Measurements from ENCODE around the gene CACNA2D1. TPM values are rescaled to one million over a fixed set of nuclear protein-coding genes. Genes with fewer than 3 reads are reported as not detected.

CACNA2D1 gene
- total and polyA plus RNA-seq, 2 donors (not counting 1 experiment from before 2014, with no cell fraction given) = 31.7 to 64.4 TPM

- H3K27ac ChIP-seq (ENCODE audit: insufficient read depth, low read length) = no peak overlapping the region
- H3K27me3 ChIP-seq (ENCODE audit: control insufficient read depth, insufficient read depth, low read length) = no peaks in the 10 kb centered on the region
- no peak for TF ChIP-seq EZH2 (IDR thresholded peaks at IDR 0.05; ENCODE audit: low read length, missing control alignments)
- no peak for TF ChIP-seq CTCF (conservative IDR thresholded peaks at IDR 0.05 in 1 of 2, IDR thresholded peaks at IDR 0.05 in 1 of 2; ENCODE audit: low read depth in 1 of 2, low read length in 2 of 2)
- H3K4me1 ChIP-seq (ENCODE audit: control insufficient read depth, extremely low read depth, insufficient read depth, low read length) = no peaks in the 10 kb centered on the region
- no peaks in the 10 kb centered on the region for H3K36me3 ChIP-seq (ENCODE audit: control insufficient read depth, insufficient read depth, low read length)
- no peaks in the 10 kb centered on the region for H3K79me2 ChIP-seq (ENCODE audit: control insufficient read depth, insufficient read depth, low read length)
- no peaks in the 10 kb centered on the region for H3K9me3 ChIP-seq (ENCODE audit: control insufficient read depth, insufficient read depth, low read depth, low read length)
- H3K9ac ChIP-seq (ENCODE audit: insufficient read depth, low read length) = no peak overlapping the region
- H3K4me3 ChIP-seq (replicated peaks in 1 of 4; ENCODE audit: control extremely low read depth in 1 of 4, insufficient read depth in 1 of 4, low read depth in 3 of 4, low read length in 4 of 4) = no peak overlapping the region
- H4K20me1 ChIP-seq (ENCODE audit: control insufficient read depth, extremely low read depth, insufficient read depth, low read length) = no peaks in the 10 kb centered on the region
- no peak for DNase-seq (ENCODE audit: low read depth in 2 of 2)
- no peak overlapping the region for H3K4me2 ChIP-seq (ENCODE audit: extremely low read depth, insufficient read depth, low read length)
- H2AFZ ChIP-seq (ENCODE audit: low read length) = no peak overlapping the region
Observed at GRCh38 chr7:81960026-81960425, 483.6 kb downstream of the CACNA2D1 start.

GRCh38 chr7:81957517-81957916 lies 486.1 kb downstream of the CACNA2D1 start:
- no peak overlapping the region for H3K4me2 ChIP-seq (ENCODE audit: extremely low read depth, insufficient read depth, low read length)
- no peak overlapping the region for H3K9ac ChIP-seq (ENCODE audit: insufficient read depth, low read length)
- DNase-seq (ENCODE audit: low read depth in 2 of 2) = no peak

GRCh38 chr7:81956520-81956919 lies 487.1 kb downstream of the CACNA2D1 start:
- Histone ChIP-seq H3K27ac (ENCODE audit: insufficient read depth, low read length) (no peak overlapping the region), H3K4me2 (ENCODE audit: extremely low read depth, insufficient read depth, low read length) (no peak overlapping the region), H3K9me3 (ENCODE audit: control insufficient read depth, insufficient read depth, low read depth, low read length) (no peaks in the 10 kb centered on the region), H3K79me2 (ENCODE audit: control insufficient read depth, insufficient read depth, low read length) (no peaks in the 10 kb centered on the region), H3K4me1 (ENCODE audit: control insufficient read depth, extremely low read depth, insufficient read depth, low read length) (no peaks in the 10 kb centered on the region), H3K27me3 (ENCODE audit: control insufficient read depth, insufficient read depth, low read length) (no peaks in the 10 kb centered on the region), H2AFZ (ENCODE audit: low read length) (no peak overlapping the region), H3K4me3 (replicated peaks in 1 of 4; ENCODE audit: control extremely low read depth in 1 of 4, insufficient read depth in 1 of 4, low read depth in 3 of 4, low read length in 4 of 4) (no peak overlapping the region), H3K9ac (ENCODE audit: insufficient read depth, low read length) (no peak overlapping the region), H3K36me3 (ENCODE audit: control insufficient read depth, insufficient read depth, low read length) (no peaks in the 10 kb centered on the region), H4K20me1 (ENCODE audit: control insufficient read depth, extremely low read depth, insufficient read depth, low read length) (no peaks in the 10 kb centered on the region)
- peak; percentile 50 to 84 for DNase-seq (ENCODE audit: low read depth in 2 of 2)
- TF ChIP-seq EZH2 (IDR thresholded peaks at IDR 0.05; ENCODE audit: low read length, missing control alignments) (no peak), CTCF (conservative IDR thresholded peaks at IDR 0.05 in 1 of 2, IDR thresholded peaks at IDR 0.05 in 1 of 2; ENCODE audit: low read depth in 1 of 2, low read length in 2 of 2) (peak; percentile 67 to 71)

More at GRCh38 chr7:81957517-81957916, 486.1 kb downstream of the CACNA2D1 start:
- no peaks in the 10 kb centered on the region for H3K36me3 ChIP-seq (ENCODE audit: control insufficient read depth, insufficient read depth, low read length)
- H3K4me3 ChIP-seq (replicated peaks in 1 of 4; ENCODE audit: control extremely low read depth in 1 of 4, insufficient read depth in 1 of 4, low read depth in 3 of 4, low read length in 4 of 4) = no peak overlapping the region
- H3K4me1 ChIP-seq (ENCODE audit: control insufficient read depth, extremely low read depth, insufficient read depth, low read length) = no peaks in the 10 kb centered on the region
- no peaks in the 10 kb centered on the region for H3K27me3 ChIP-seq (ENCODE audit: control insufficient read depth, insufficient read depth, low read length)
- no peak overlapping the region for H3K27ac ChIP-seq (ENCODE audit: insufficient read depth, low read length)
- H3K9me3 ChIP-seq (ENCODE audit: control insufficient read depth, insufficient read depth, low read depth, low read length) = no peaks in the 10 kb centered on the region
- no peaks in the 10 kb centered on the region for H3K79me2 ChIP-seq (ENCODE audit: control insufficient read depth, insufficient read depth, low read length)
- no peaks in the 10 kb centered on the region for H4K20me1 ChIP-seq (ENCODE audit: control insufficient read depth, extremely low read depth, insufficient read depth, low read length)
- H2AFZ ChIP-seq (ENCODE audit: low read length) = no peak overlapping the region
- TF ChIP-seq CTCF (conservative IDR thresholded peaks at IDR 0.05 in 1 of 2, IDR thresholded peaks at IDR 0.05 in 1 of 2; ENCODE audit: low read depth in 1 of 2, low read length in 2 of 2) (no peak), EZH2 (IDR thresholded peaks at IDR 0.05; ENCODE audit: low read length, missing control alignments) (no peak)

Data from fibroblast of lung (primary cell).